Osteoblast (primary cell): ENCODE data around the gene R3HDM4. TPM values are rescaled to one million over a fixed set of nuclear protein-coding genes. Genes with fewer than 3 reads are reported as not detected.

ENCODE experiments used
- DNase-seq: peaks from one replicate; pipeline ENCODE4 v3.0.0; 2011; ENCODE audit warnings: low spot score, mixed read lengths; ENCODE audit not compliant: insufficient read length; ENCODE audit errors: missing footprints
- H2AFZ ChIP-seq: 2 replicates; pipeline ENCODE4 v1.6.0; 2011; ENCODE audit warnings: mild to moderate bottlenecking, low read length
- H3K27ac ChIP-seq: 2 replicates; pipeline ENCODE4 v1.5.1; 2011; ENCODE audit warnings: mild to moderate bottlenecking, low read depth, low read length, moderate library complexity
- H3K27me3 ChIP-seq: 2 replicates; pipeline ENCODE4 v1.6.0; 2012; ENCODE audit warnings: mild to moderate bottlenecking, control low read depth, inconsistent platforms, low read length, moderate library complexity; ENCODE audit not compliant: insufficient read depth
- H3K36me3 ChIP-seq: 2 replicates; pipeline ENCODE4 v1.5.1; 2011; ENCODE audit warnings: mild to moderate bottlenecking, low read length, control low read depth, moderate library complexity; ENCODE audit not compliant: insufficient read depth
- H3K4me1 ChIP-seq: 2 replicates; pipeline ENCODE4 v1.5.1; 2011; ENCODE audit warnings: mild to moderate bottlenecking, low read length, control low read depth, moderate library complexity; ENCODE audit not compliant: insufficient read depth
- H3K4me2 ChIP-seq: 2 replicates; pipeline ENCODE4 v1.6.0; 2011; ENCODE audit warnings: mild to moderate bottlenecking, low read length; ENCODE audit not compliant: insufficient read depth
- H3K4me3 ChIP-seq: fragments of 200-600 bp; sonication (generic); 3 replicates; pipeline ENCODE4 v1.5.1; 2012; ENCODE audit warnings: mild to moderate bottlenecking, low read length, inconsistent platforms; ENCODE audit not compliant: insufficient read depth
- H3K79me2 ChIP-seq: 2 replicates; pipeline ENCODE4 v1.6.0; 2012; ENCODE audit warnings: mild to moderate bottlenecking, low read length, control low read depth, inconsistent platforms; ENCODE audit not compliant: insufficient read depth
- H3K9me3 ChIP-seq: 2 replicates; pipeline ENCODE4 v1.5.1; 2011; ENCODE audit warnings: low read depth, low read length, control low read depth
- H4K20me1 ChIP-seq: 2 replicates; pipeline ENCODE4 v1.6.0; 2012; ENCODE audit warnings: mild to moderate bottlenecking, low read length, control low read depth; ENCODE audit not compliant: insufficient read depth
- total RNA-seq: library from RNA; depleted of rRNA; stranded (reverse); fragments of >200 nt; gene quantifications from 2 replicates; pipeline ENCODE4 v1.2.3, GENCODE V29; 2012
- TF ChIP-seq, protein P1 (sequence below): IDR thresholded peaks from 2 replicates; pipeline ENCODE4 v1.5.1; 2011; ENCODE audit warnings: mild to moderate bottlenecking, low read depth, low read length, moderate library complexity; ENCODE audit errors: extremely low read depth

The R3HDM4 gene
- total RNA-seq, 1 donor, result 31.1 TPM

- H3K4me1 ChIP-seq, result no peaks in the 10 kb centered on the region
- H3K9me3 ChIP-seq, result no peaks in the 10 kb centered on the region
- no peak overlapping the region for H3K4me2 ChIP-seq
- no peak for DNase-seq
- no peak overlapping the region for H2AFZ ChIP-seq
- H3K79me2 ChIP-seq, result peaks cover 7% of the 10 kb centered on the region
- no peak overlapping the region for H3K4me3 ChIP-seq
- peaks cover 13% of the 10 kb centered on the region for H4K20me1 ChIP-seq
- TF ChIP-seq, protein P1, sequence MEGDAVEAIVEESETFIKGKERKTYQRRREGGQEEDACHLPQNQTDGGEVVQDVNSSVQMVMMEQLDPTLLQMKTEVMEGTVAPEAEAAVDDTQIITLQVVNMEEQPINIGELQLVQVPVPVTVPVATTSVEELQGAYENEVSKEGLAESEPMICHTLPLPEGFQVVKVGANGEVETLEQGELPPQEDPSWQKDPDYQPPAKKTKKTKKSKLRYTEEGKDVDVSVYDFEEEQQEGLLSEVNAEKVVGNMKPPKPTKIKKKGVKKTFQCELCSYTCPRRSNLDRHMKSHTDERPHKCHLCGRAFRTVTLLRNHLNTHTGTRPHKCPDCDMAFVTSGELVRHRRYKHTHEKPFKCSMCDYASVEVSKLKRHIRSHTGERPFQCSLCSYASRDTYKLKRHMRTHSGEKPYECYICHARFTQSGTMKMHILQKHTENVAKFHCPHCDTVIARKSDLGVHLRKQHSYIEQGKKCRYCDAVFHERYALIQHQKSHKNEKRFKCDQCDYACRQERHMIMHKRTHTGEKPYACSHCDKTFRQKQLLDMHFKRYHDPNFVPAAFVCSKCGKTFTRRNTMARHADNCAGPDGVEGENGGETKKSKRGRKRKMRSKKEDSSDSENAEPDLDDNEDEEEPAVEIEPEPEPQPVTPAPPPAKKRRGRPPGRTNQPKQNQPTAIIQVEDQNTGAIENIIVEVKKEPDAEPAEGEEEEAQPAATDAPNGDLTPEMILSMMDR, result no peak
- no peak overlapping the region for H3K27ac ChIP-seq
- peaks cover 14% of the 10 kb centered on the region for H3K36me3 ChIP-seq
- H3K27me3 ChIP-seq, result no peaks in the 10 kb centered on the region
Observed at GRCh38 chr19:897442-898039, 15.5 kb downstream of the R3HDM4 start.

DNA sequence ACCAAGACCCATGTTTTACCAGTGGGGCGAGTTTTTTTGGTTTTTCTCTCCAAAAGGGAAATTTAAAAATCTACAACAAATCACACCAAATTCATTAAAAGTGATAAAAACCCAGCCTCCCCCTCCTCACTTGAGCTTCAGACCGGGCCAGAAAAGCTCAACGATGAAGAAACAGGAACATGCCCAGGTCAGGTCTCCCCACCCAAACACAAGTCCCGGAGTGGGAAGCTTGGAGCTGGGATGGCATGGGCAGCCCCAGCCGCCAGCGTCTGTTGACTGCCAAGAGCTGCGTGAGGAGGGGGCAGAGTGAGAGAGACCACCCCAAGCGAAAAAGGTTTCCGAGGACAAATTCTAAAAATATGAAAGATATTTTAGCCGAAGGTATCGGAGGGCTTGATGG lies 16.0 kb downstream of the R3HDM4 start:
- H3K27me3 ChIP-seq, result no peaks in the 10 kb centered on the region
- TF ChIP-seq, protein P1, result no peak

GRCh38 chr19:896434-896833 lies 16.6 kb downstream of the R3HDM4 start:
- H4K20me1 ChIP-seq, result peaks cover 5% of the 10 kb centered on the region
- H3K27ac ChIP-seq, result no peak overlapping the region
- no peak overlapping the region for H2AFZ ChIP-seq
- H3K9me3 ChIP-seq, result no peaks in the 10 kb centered on the region
- peaks cover 5% of the 10 kb centered on the region for H3K4me1 ChIP-seq
- H3K36me3 ChIP-seq, result peaks cover 8% of the 10 kb centered on the region
- TF ChIP-seq, protein P1, result no peak
- DNase-seq, result peak; percentile 90
- H3K79me2 ChIP-seq, result peaks cover 10% of the 10 kb centered on the region
- no peak overlapping the region for H3K4me2 ChIP-seq
- H3K27me3 ChIP-seq, result no peaks in the 10 kb centered on the region
- no peak overlapping the region for H3K4me3 ChIP-seq

More for the DNA sequence above, 16.0 kb downstream of the R3HDM4 start:
- peaks cover 3% of the 10 kb centered on the region for H3K4me1 ChIP-seq
- DNase-seq, result no peak
- H4K20me1 ChIP-seq, result peaks cover 9% of the 10 kb centered on the region
- peaks cover 12% of the 10 kb centered on the region for H3K36me3 ChIP-seq
- H2AFZ ChIP-seq, result no peak overlapping the region
- no peak overlapping the region for H3K4me2 ChIP-seq
- peaks cover 9% of the 10 kb centered on the region for H3K79me2 ChIP-seq
- no peak overlapping the region for H3K4me3 ChIP-seq
- H3K9me3 ChIP-seq, result no peaks in the 10 kb centered on the region
- H3K27ac ChIP-seq, result no peak overlapping the region

GRCh38 chr19:892894-893689 lies 19.9 kb downstream of the R3HDM4 start, which contains the start of the genes MED16 and RNU6-9:
Gene MED16, minus strand, starts transcription at chr19:893187. Its CDS starts 2,056 bp downstream, at chr19:891131.
Gene RNU6-9, plus strand, starts transcription at chr19:893484.
- Histone ChIP-seq H3K79me2 (peaks cover 25% of the 10 kb centered on the region), H3K4me3 (peak within 1 kb of the TSS; percentile 96), H3K9me3 (no peaks in the 10 kb centered on the region), H3K4me2 (peak within 1 kb of the TSS; percentile 83), H3K4me1 (peaks cover 5% of the 10 kb centered on the region), H3K27me3 (no peaks in the 10 kb centered on the region), H3K27ac (peak within 1 kb of the TSS; percentile 93), H2AFZ (peak within 1 kb of the TSS; percentile 88), H4K20me1 (peaks cover 4% of the 10 kb centered on the region), H3K36me3 (peaks cover 8% of the 10 kb centered on the region)
- TF ChIP-seq, protein P1, result no peak
- DNase-seq, result peak; percentile 100
